Measurements from ENCODE around the gene MUC5B. TPM values are rescaled to one million over a fixed set of nuclear protein-coding genes. Genes with fewer than 3 reads are reported as not detected.

The MUC5B gene
- total and polyA plus RNA-seq, 2 donors (not counting 1 experiment from before 2014, with no cell fraction given), result not detected

- no peak overlapping the region for H3K9ac ChIP-seq (ENCODE audit: low read length)
- no peak overlapping the region for H3K27ac Mint-ChIP-seq
Observed at GRCh38 chr11:1202776-1203504, 19.9 kb upstream of the MUC5B start.

More at GRCh38 chr11:1202776-1203504, 19.9 kb upstream of the MUC5B start:
- no peaks in the 10 kb centered on the region for H4K20me1 ChIP-seq (ENCODE audit: control insufficient read depth, insufficient read depth, low read length, poor library complexity, severe bottlenecking)
- no peaks in the 10 kb centered on the region for H3K9me3 Mint-ChIP-seq (ENCODE audit: insufficient read depth)
- no peak overlapping the region for H3K4me2 ChIP-seq (replicated peaks; ENCODE audit: low read depth, low read length, poor library complexity, severe bottlenecking)
- peaks cover 0 to 2% (median 0%) of the 10 kb centered on the region in 3 donors for H3K9me3 ChIP-seq (ENCODE audit: control extremely low read depth in 1 of 3, control insufficient read depth in 2 of 3, insufficient read depth in 1 of 3, low read length in 2 of 3)
- H3K27me3 ChIP-seq (replicated peaks in 1 of 4; ENCODE audit: control extremely low read depth in 1 of 4, control insufficient read depth in 3 of 4, insufficient read depth in 4 of 4, low read length in 3 of 4), result peaks cover 0 to 13% (median 0%) of the 10 kb centered on the region in 4 experiments
- peaks cover 0 to 6% of the 10 kb centered on the region in 2 donors for H3K4me1 ChIP-seq (ENCODE audit: control insufficient read depth in 2 of 2, insufficient read depth in 2 of 2, low read length in 2 of 2)
- H3K27ac ChIP-seq (ENCODE audit: low read length in 2 of 2), result no peak overlapping the region
- H3K36me3 ChIP-seq (replicated peaks in 1 of 2; ENCODE audit: control extremely low read depth in 1 of 2, control insufficient read depth in 1 of 2, extremely low read depth in 1 of 2, insufficient read depth in 2 of 2, low read length in 1 of 2), result no peaks in the 10 kb centered on the region
- no peaks in the 10 kb centered on the region for H3K79me2 ChIP-seq (ENCODE audit: control insufficient read depth, insufficient read depth, low read length)
- peak; percentile 90 for ATAC-seq (ENCODE audit: low read depth)
- ChIA-PET POLR2A (no interaction called here), CTCF (interaction anchor here (0.8 to 5.6 kb wide), 7 partner anchors 10 to 386 kb away, joined by 3 to 57 read pairs (median 3); no protein-coding TSS in a partner anchor)
- no peak overlapping the region for H3K4me3 Mint-ChIP-seq
- no peak overlapping the region for H3K4me3 ChIP-seq (ENCODE audit: control extremely low read depth in 1 of 5, extremely low read depth in 1 of 5, insufficient read depth in 1 of 5, low read depth in 2 of 5, low read length in 4 of 5)
- no peaks in the 10 kb centered on the region for H3K4me1 Mint-ChIP-seq
- DNase-seq, result peak; percentile 77
- no peak overlapping the region for H2AFZ ChIP-seq (ENCODE audit: insufficient read depth, low read depth, low read length, poor library complexity, severe bottlenecking)
- intact Hi-C loops (cut with micrococcal nuclease), result loop anchor here (2.0 to 5.0 kb wide), 2 partner anchors 184 to 426 kb away; partner anchors contain the start of genes BRSK2 and KRTAP5-5
- H3K27me3 Mint-ChIP-seq, result no peaks in the 10 kb centered on the region
- TF ChIP-seq EZH2 (IDR thresholded peaks at IDR 0.05; ENCODE audit: borderline replicate concordance, insufficient read depth, low read depth, low read length, poor library complexity, severe bottlenecking) (no peak), CTCF (IDR thresholded peaks at IDR 0.05) (peak; percentile 86)
- WGBS (ENCODE audit: insufficient coverage), result 27% methylated on average over 32 of the region's 32 CpGs

Data from B cell (primary cell).